Right lobe of liver (tissue), 6 donors: Measurements from ENCODE around the gene WNK1. TPM values are rescaled to one million over a fixed set of nuclear protein-coding genes. Genes with fewer than 3 reads are reported as not detected.

ENCODE experiments used
- ATAC-seq, 4 donors: fragments of 200-7000 bp; cut with Tn5 transposase; one replicate each; pipeline ENCODE4 v1.9.1; 2020; ENCODE audit warnings: mild to moderate bottlenecking in 4 of 4, moderate library complexity in 4 of 4
- DNase-seq, 3 donors: peaks; one replicate each; pipeline ENCODE4 v3.0.0-alpha.2; 2020
- H3K27ac ChIP-seq, 3 donors: fragments of 200-600 bp; one replicate each; pipeline ENCODE4 v1.8.0; 2022
- H3K27me3 ChIP-seq, 2 donors: fragments of 200-600 bp; one replicate each; pipeline ENCODE4 v1.8.0; 2022
- H3K36me3 ChIP-seq, 4 donors: fragments of 200-600 bp; sonication (generic) in 1 of 4; one replicate each; pipeline versions ENCODE4 v1.5.1 to v1.8.0; 2017 to 2022; ENCODE audit warnings: control low read depth in 1 of 4
- H3K4me1 ChIP-seq, 4 donors: fragments of 200-600 bp; sonication (generic) in 1 of 4; one replicate each; pipeline versions ENCODE4 v1.5.1 to v1.8.0; 2017 to 2022; ENCODE audit warnings: control low read depth in 1 of 4
- H3K4me3 ChIP-seq, 3 donors: fragments of 200-600 bp; one replicate each; pipeline ENCODE4 v1.8.0; 2022
- H3K9me3 ChIP-seq, 4 donors: fragments of 200-600 bp; sonication (generic) in 1 of 4; one replicate each; pipeline versions ENCODE4 v1.5.1 to v1.8.0; 2017 to 2022; ENCODE audit warnings: control low read depth in 1 of 4
- CTCF ChIP-seq, 4 donors: fragments of 200-600 bp in 3 of 4; fragments of 450-650 bp in 1 of 4; IDR thresholded peaks; one replicate each; pipeline versions ENCODE4 v1.5.1 to v1.8.0; 2016 to 2022; ENCODE audit warnings: antibody characterized with exemption in 4 of 4, mild to moderate bottlenecking in 2 of 4
- POLR2A ChIP-seq: fragments of 450-650 bp; IDR thresholded peaks from one replicate; pipeline ENCODE4 v1.6.1; 2017; ENCODE audit warnings: antibody characterized with exemption, mild to moderate bottlenecking
- WGBS: methylation state at CpG from one replicate; pipeline ENCODE4 v1.1.6; 2018; ENCODE audit warnings: low coverage, low lambda C conversion rate; ENCODE audit not compliant: insufficient coverage; ENCODE audit errors: missing lambda C conversion rate; 5-methylcytosine and 5-hydroxymethylcytosine counted together
- intact Hi-C, 2 donors: fragments of 100-400 bp; cut with DNase I; formaldehyde crosslinking; loops; one replicate each; pipeline versions ENCODE4 v1.11.2 to v1.14.1; 2022
- total RNA-seq, 6 experiments: library from RNA; depleted of rRNA in 2 of 6; stranded (reverse); fragments of >200 nt in 2 of 6; fragmentation: NEBNext Ultra II Directional in 3 of 6; extraction: Animal tissue kit (Norgen Biotek cat#: 25700) in 3 of 6; gene quantifications; one replicate each; pipeline versions ENCODE4 v1.1.0 to v1.2.4, GENCODE V29; 2016 to 2023
- donor health status: DM: no; HTN: yes; CAD: no.
- donor health status: DM: no; HTN: no; CAD: no.
- donor health status: DM: no; HTN: no; CAD: no.
- donor health status: DM: no; HTN: yes; CAD: no.
- donor health status: DM: no; HTN: yes; CAD: no.

Gene WNK1
- total RNA-seq, 6 experiments from 2014 or later: 72.0 to 115 (median 93.1) TPM

GRCh38 chr12:830111-830867, 77.9 kb downstream of the WNK1 start:
- Histone ChIP-seq H3K4me1 (no peaks in the 10 kb centered on the region), H3K4me3 (no peak overlapping the region), H3K27ac (no peak overlapping the region), H3K27me3 (no peaks in the 10 kb centered on the region), H3K36me3 (peaks cover 0 to 35% (median 6%) of the 10 kb centered on the region in 4 donors), H3K9me3 (no peaks in the 10 kb centered on the region)
- WGBS: 98% methylated on average over 4 of the region's 4 CpGs
- intact Hi-C loops: no loop called here
- ATAC-seq: no peak
- no peak for TF ChIP-seq CTCF (IDR thresholded peaks at IDR 0.05)
- no peak for TF ChIP-seq POLR2A
- DNase-seq: no peak

- TF ChIP-seq POLR2A (no peak), CTCF (IDR thresholded peaks at IDR 0.05) (no peak)
- WGBS: 97% methylated on average over 3 of the region's 3 CpGs
These were observed 83.6 kb downstream of the WNK1 start for GRCh38 chr12:835754-836518.

GRCh38 chr12:836952-837351, 84.6 kb downstream of the WNK1 start:
- no peaks in the 10 kb centered on the region for H3K9me3 ChIP-seq
- no peak overlapping the region for H3K27ac ChIP-seq
- TF ChIP-seq CTCF (IDR thresholded peaks at IDR 0.05): no peak
- TF ChIP-seq POLR2A: no peak
- no peaks in the 10 kb centered on the region for H3K4me1 ChIP-seq
- H3K27me3 ChIP-seq: no peaks in the 10 kb centered on the region
- ATAC-seq: no peak
- no peaks in the 10 kb centered on the region for H3K36me3 ChIP-seq
- no peak for DNase-seq
- intact Hi-C loops: no loop called here
- H3K4me3 ChIP-seq: no peak overlapping the region
- WGBS: 83% methylated on average over 5 of the region's 6 CpGs

More at GRCh38 chr12:835754-836518, 83.6 kb downstream of the WNK1 start:
- intact Hi-C loops: no loop called here
- no peak overlapping the region for H3K4me3 ChIP-seq
- no peak overlapping the region for H3K27ac ChIP-seq
- peaks cover 0 to 1% (median 0%) of the 10 kb centered on the region in 4 donors for H3K36me3 ChIP-seq
- H3K4me1 ChIP-seq: no peaks in the 10 kb centered on the region
- no peaks in the 10 kb centered on the region for H3K27me3 ChIP-seq
- ATAC-seq (no peak), DNase-seq (no peak)
- no peaks in the 10 kb centered on the region for H3K9me3 ChIP-seq

- intact Hi-C loops: no loop called here
- WGBS: 89% methylated on average over 2 of the region's 2 CpGs
- Histone ChIP-seq H3K36me3 (no peaks in the 10 kb centered on the region), H3K4me3 (no peak overlapping the region), H3K27me3 (no peaks in the 10 kb centered on the region), H3K9me3 (no peaks in the 10 kb centered on the region), H3K27ac (no peak overlapping the region), H3K4me1 (no peaks in the 10 kb centered on the region)
- DNase-seq (no peak), ATAC-seq (peak in 3 of 4 donors; percentile 17 to 40 (median 18))
- TF ChIP-seq POLR2A: no peak
- TF ChIP-seq CTCF (IDR thresholded peaks at IDR 0.05): no peak
These were observed 85.2 kb downstream of the WNK1 start for GRCh38 chr12:837548-837947.
